Loucy (cell line): ENCODE data around the gene CHMP4B.

Source experiments
- H2AFZ ChIP-seq: fragments of 200-600 bp; sonication (generic); 2 replicates; pipeline ENCODE4 v1.6.0; 2016; ENCODE audit warnings: antibody characterized with exemption, mild to moderate bottlenecking, low read length, moderate library complexity
- H3F3A ChIP-seq: fragments of 200-600 bp; 2 replicates; pipeline ENCODE4 v1.6.0; 2016; ENCODE audit warnings: antibody characterized with exemption, low read depth, mild to moderate bottlenecking
- H3K27me3 ChIP-seq: fragments of 200-600 bp; sonication (generic); 2 replicates; pipeline ENCODE4 v1.6.1; 2014; ENCODE audit warnings: low read length, mild to moderate bottlenecking; ENCODE audit not compliant: insufficient read depth, poor library complexity, severe bottlenecking
- H3K36me3 ChIP-seq: fragments of 200-600 bp; sonication (generic); 2 replicates; pipeline ENCODE4 v1.6.1; 2016; ENCODE audit warnings: low read length; ENCODE audit not compliant: insufficient read depth
- H3K4me1 ChIP-seq: fragments of 200-600 bp; sonication (generic); 2 replicates; pipeline ENCODE4 v1.5.1; 2014; ENCODE audit warnings: low read length, mild to moderate bottlenecking; ENCODE audit not compliant: insufficient read depth, poor library complexity, severe bottlenecking
- H3K4me2 ChIP-seq: fragments of 200-600 bp; sonication (generic); 2 replicates; pipeline ENCODE4 v1.6.0; 2014; ENCODE audit warnings: antibody characterized with exemption, low read length, low read depth, mild to moderate bottlenecking; ENCODE audit not compliant: poor library complexity, severe bottlenecking
- H3K4me3 ChIP-seq: fragments of 200-600 bp; sonication (generic); 2 replicates; pipeline ENCODE4 v1.5.1; 2014; ENCODE audit warnings: low read length, mild to moderate bottlenecking, mixed read lengths; ENCODE audit not compliant: poor library complexity, severe bottlenecking
- H3K79me2 ChIP-seq: fragments of 200-600 bp; sonication (generic); 2 replicates; pipeline ENCODE4 v1.6.1; 2014; ENCODE audit warnings: low read length; ENCODE audit not compliant: insufficient read depth
- H3K9ac ChIP-seq: fragments of 200-600 bp; sonication (generic); 2 replicates; pipeline ENCODE4 v1.6.0; 2014; ENCODE audit warnings: mild to moderate bottlenecking, low read depth, low read length, moderate library complexity; ENCODE audit not compliant: poor library complexity, severe bottlenecking
- H3K9me2 ChIP-seq: fragments of 200-600 bp; sonication (generic); replicated peaks from 2 replicates; pipeline ENCODE4 v1.6.1; 2016; ENCODE audit warnings: low read depth, low read length, mixed read lengths
- H3K9me3 ChIP-seq: fragments of 200-600 bp; sonication (generic); 2 replicates; pipeline ENCODE4 v1.6.1; 2014; ENCODE audit warnings: mild to moderate bottlenecking, antibody characterized with exemption, low read length, low read depth; ENCODE audit not compliant: insufficient read depth
- H4K20me1 ChIP-seq: fragments of 200-600 bp; sonication (generic); 2 replicates; pipeline ENCODE4 v1.6.0; 2014; ENCODE audit warnings: antibody characterized with exemption, low read length, mild to moderate bottlenecking; ENCODE audit not compliant: insufficient read depth, poor library complexity, severe bottlenecking
- EZH2phosphoT487 ChIP-seq: fragments of 200-600 bp; IDR thresholded peaks from 2 replicates; pipeline ENCODE4 v1.6.1; 2018; ENCODE audit warnings: antibody characterized with exemption, mild to moderate bottlenecking, moderate library complexity, borderline replicate concordance
- TF ChIP-seq, protein P1 (sequence below): fragments of 200-600 bp; sonication (generic); conservative IDR thresholded peaks from 2 replicates; pipeline ENCODE4 v1.5.1; 2014; ENCODE audit warnings: mild to moderate bottlenecking, antibody characterized with exemption, low read length

CHMP4B gene

GRCh38 chr20:33869283-33869682, 58.1 kb downstream of the CHMP4B start:
- H3K9me2 ChIP-seq = no peaks in the 10 kb centered on the region
- no peaks in the 10 kb centered on the region for H4K20me1 ChIP-seq
- no peak for TF ChIP-seq EZH2phosphoT487
- no peaks in the 10 kb centered on the region for H3K79me2 ChIP-seq
- no peak overlapping the region for H3K4me3 ChIP-seq
- no peak overlapping the region for H3K4me2 ChIP-seq
- no peaks in the 10 kb centered on the region for H3K36me3 ChIP-seq
- no peaks in the 10 kb centered on the region for H3K4me1 ChIP-seq
- no peaks in the 10 kb centered on the region for H3K9me3 ChIP-seq
- H2AFZ ChIP-seq = no peak overlapping the region
- no peaks in the 10 kb centered on the region for H3F3A ChIP-seq
- H3K27me3 ChIP-seq = no peaks in the 10 kb centered on the region
- H3K9ac ChIP-seq = no peak overlapping the region

DNA sequence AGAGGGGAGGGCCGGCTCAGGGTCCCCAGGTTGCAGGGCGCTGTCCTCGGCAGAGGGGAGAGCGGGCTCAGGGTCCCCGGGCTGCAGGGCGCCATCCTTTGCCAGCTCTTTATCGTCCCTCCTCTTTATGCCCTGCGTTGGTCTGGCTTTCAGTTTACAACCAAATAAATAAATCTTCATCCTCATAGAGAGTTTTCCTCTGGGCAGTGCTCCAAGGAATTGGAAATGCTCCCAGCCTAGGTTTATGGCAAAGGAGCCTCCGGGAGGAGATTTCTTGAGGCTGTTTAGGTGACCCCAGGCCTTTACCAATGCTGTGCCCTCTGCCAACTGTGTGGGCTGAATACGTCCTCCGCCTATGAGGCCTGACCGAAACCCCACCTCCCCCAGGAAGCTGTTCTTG, 60.2 kb downstream of the CHMP4B start:
- Histone ChIP-seq H3K36me3 (no peaks in the 10 kb centered on the region), H3K4me3 (no peak overlapping the region), H3K79me2 (no peaks in the 10 kb centered on the region), H3K4me2 (no peak overlapping the region), H3K4me1 (no peaks in the 10 kb centered on the region), H3F3A (no peaks in the 10 kb centered on the region), H3K9me3 (no peaks in the 10 kb centered on the region), H4K20me1 (no peaks in the 10 kb centered on the region), H2AFZ (no peak overlapping the region), H3K9ac (no peak overlapping the region), H3K9me2 (no peaks in the 10 kb centered on the region), H3K27me3 (no peaks in the 10 kb centered on the region)
- no peak for TF ChIP-seq EZH2phosphoT487
- TF ChIP-seq, protein P1, sequence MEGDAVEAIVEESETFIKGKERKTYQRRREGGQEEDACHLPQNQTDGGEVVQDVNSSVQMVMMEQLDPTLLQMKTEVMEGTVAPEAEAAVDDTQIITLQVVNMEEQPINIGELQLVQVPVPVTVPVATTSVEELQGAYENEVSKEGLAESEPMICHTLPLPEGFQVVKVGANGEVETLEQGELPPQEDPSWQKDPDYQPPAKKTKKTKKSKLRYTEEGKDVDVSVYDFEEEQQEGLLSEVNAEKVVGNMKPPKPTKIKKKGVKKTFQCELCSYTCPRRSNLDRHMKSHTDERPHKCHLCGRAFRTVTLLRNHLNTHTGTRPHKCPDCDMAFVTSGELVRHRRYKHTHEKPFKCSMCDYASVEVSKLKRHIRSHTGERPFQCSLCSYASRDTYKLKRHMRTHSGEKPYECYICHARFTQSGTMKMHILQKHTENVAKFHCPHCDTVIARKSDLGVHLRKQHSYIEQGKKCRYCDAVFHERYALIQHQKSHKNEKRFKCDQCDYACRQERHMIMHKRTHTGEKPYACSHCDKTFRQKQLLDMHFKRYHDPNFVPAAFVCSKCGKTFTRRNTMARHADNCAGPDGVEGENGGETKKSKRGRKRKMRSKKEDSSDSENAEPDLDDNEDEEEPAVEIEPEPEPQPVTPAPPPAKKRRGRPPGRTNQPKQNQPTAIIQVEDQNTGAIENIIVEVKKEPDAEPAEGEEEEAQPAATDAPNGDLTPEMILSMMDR = no peak

GRCh38 chr20:33874129-33874528, 63.0 kb downstream of the CHMP4B start:
- Histone ChIP-seq H3K9ac (no peak overlapping the region), H3K9me3 (no peaks in the 10 kb centered on the region), H2AFZ (no peak overlapping the region), H4K20me1 (no peaks in the 10 kb centered on the region), H3K79me2 (no peaks in the 10 kb centered on the region), H3K4me2 (no peak overlapping the region), H3K27me3 (no peaks in the 10 kb centered on the region), H3K36me3 (no peaks in the 10 kb centered on the region), H3K4me3 (no peak overlapping the region), H3K9me2 (no peaks in the 10 kb centered on the region), H3K4me1 (no peaks in the 10 kb centered on the region), H3F3A (no peaks in the 10 kb centered on the region)
- no peak for TF ChIP-seq EZH2phosphoT487
- TF ChIP-seq, protein P1 = no peak

GRCh38 chr20:33875055-33875454, 63.9 kb downstream of the CHMP4B start:
- Histone ChIP-seq H3K27me3 (no peaks in the 10 kb centered on the region), H3F3A (no peaks in the 10 kb centered on the region), H3K79me2 (no peaks in the 10 kb centered on the region), H2AFZ (no peak overlapping the region), H3K36me3 (no peaks in the 10 kb centered on the region), H3K4me3 (no peak overlapping the region), H3K4me2 (no peak overlapping the region), H3K9ac (no peak overlapping the region), H3K9me3 (no peaks in the 10 kb centered on the region), H3K9me2 (no peaks in the 10 kb centered on the region), H4K20me1 (no peaks in the 10 kb centered on the region), H3K4me1 (no peaks in the 10 kb centered on the region)
- TF ChIP-seq, protein P1 = no peak
- TF ChIP-seq EZH2phosphoT487 = no peak
